Motor neuron (in vitro differentiated cells): ENCODE measurements around the gene CDCA3. TPM values are rescaled to one million over a fixed set of nuclear protein-coding genes. Genes with fewer than 3 reads are reported as not detected.

Source experiments
- ATAC-seq, 8 experiments: fragments of 200-7000 bp; cut with Tn5 transposase; replicated peaks in 6 of 8; 2 replicates each; pipeline ENCODE4 v1.8.0; 2021; ENCODE audit warnings: mild to moderate bottlenecking in 8 of 8, moderate library complexity in 8 of 8
- H3K27ac ChIP-seq, 2 donors: fragments of 250-450 bp; sonication (Bioruptor Pico); 2 replicates each; pipeline ENCODE4 v1.9.0; 2021; ENCODE audit warnings: antibody characterized with exemption in 2 of 2, mild to moderate bottlenecking in 2 of 2, moderate library complexity in 1 of 2
- H3K4me1 ChIP-seq, 2 donors: fragments of 250-450 bp; sonication (Bioruptor Pico); replicated peaks in 1 of 2; 2 replicates each; pipeline ENCODE4 v1.6.1; 2021; ENCODE audit warnings: antibody characterized with exemption in 2 of 2, mild to moderate bottlenecking in 2 of 2, moderate library complexity in 1 of 2
- H3K4me3 ChIP-seq, 5 donors: fragments of 250-450 bp; sonication (Bioruptor Pico); 2 replicates each; pipeline ENCODE4 v1.9.0; 2021; ENCODE audit warnings: antibody characterized with exemption in 5 of 5, mild to moderate bottlenecking in 5 of 5, moderate library complexity in 4 of 5
- WGBS, 10 experiments: fragments of 450-650 bp; shearing (Covaris generic); methylation state at CpG; one replicate each; pipeline ENCODE4 v1.0.0; 2022; 5-methylcytosine and 5-hydroxymethylcytosine counted together
- in situ Hi-C, 9 experiments: fragments of 400-800 bp; cut with MboI; loops; one replicate each; pipeline ENCODE4 v1.15.0; 2021; ENCODE audit warnings: low sequenced_read_pairs in 9 of 9, low pct_unique_long_range_greater_than_20kb in 2 of 9; ENCODE audit not compliant: unreplicated experiment in 9 of 9
- total RNA-seq, 8 experiments: library from RNA; unstranded; fragments of 300-600 nt; gene quantifications; 2 replicates each; pipeline versions ENCODE4 v1.2.3 to v1.2.4, GENCODE V29; 2022

Gene CDCA3
- total RNA-seq, 8 experiments from 2014 or later, result 3.0 to 36.3 (median 6.2) TPM

DNA sequence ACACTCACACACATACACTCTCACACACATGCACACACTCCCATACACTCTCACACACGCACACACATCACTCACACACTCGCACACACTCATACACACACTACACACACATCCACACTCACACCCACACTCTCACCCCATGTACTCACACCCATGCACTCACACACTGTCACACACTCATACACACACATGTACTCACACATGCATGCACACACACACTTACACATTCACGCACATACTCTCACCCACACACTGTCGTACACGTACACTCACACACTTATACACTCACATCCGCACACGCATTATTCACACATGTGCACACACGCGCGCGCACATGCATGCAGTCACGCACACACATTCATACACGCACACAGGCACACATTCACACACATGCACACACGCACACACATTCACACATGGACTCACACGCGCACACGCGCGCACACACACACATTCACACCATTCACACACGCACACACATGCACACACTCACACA lies 33.4 kb downstream of the CDCA3 start:
- Histone ChIP-seq H3K27ac (peak overlapping the region in 1 of 2 donors; percentile 8), H3K4me1 (peaks cover 40 to 44% of the 10 kb centered on the region in 2 donors), H3K4me3 (no peak overlapping the region)
- ATAC-seq, result no peak
- in situ Hi-C loops, result no loop called here
- 64 to 100% (median 86%) methylated on average over 1 to 14 of the region's 20 CpGs for WGBS, 10 experiments

GRCh38 chr12:6817098-6817497 lies 34.0 kb downstream of the CDCA3 start:
- in situ Hi-C loops, result no loop called here
- no peak for ATAC-seq
- WGBS, 10 experiments, result 27 to 100% (median 74%) methylated on average over 1 to 7 of the region's 8 CpGs; no CpG with 5 or more reads in 4 of the 10 experiments
- Histone ChIP-seq H3K4me3 (no peak overlapping the region), H3K4me1 (peaks cover 36 to 37% of the 10 kb centered on the region in 2 donors), H3K27ac (no peak overlapping the region)

- WGBS, 10 experiments, result 40 to 100% (median 67%) methylated on average over 1 to 3 of the region's 3 CpGs; no CpG with 5 or more reads in 5 of the 10 experiments
- peaks cover 34 to 36% of the 10 kb centered on the region in 2 donors for H3K4me1 ChIP-seq
- H3K4me3 ChIP-seq, result no peak overlapping the region
- no peak overlapping the region for H3K27ac ChIP-seq
- no peak for ATAC-seq
- in situ Hi-C loops, result no loop called here
These were observed 34.5 kb downstream of the CDCA3 start for GRCh38 chr12:6816598-6816997.

GRCh38 chr12:6813363-6813762 lies 37.7 kb downstream of the CDCA3 start:
- H3K27ac ChIP-seq, result no peak overlapping the region
- peaks cover 7% of the 10 kb centered on the region in 2 donors for H3K4me1 ChIP-seq
- in situ Hi-C loops, result no loop called here
- no peak overlapping the region for H3K4me3 ChIP-seq
- WGBS, 10 experiments, result 20 to 89% (median 59%) methylated on average over 2 to 4 of the region's 4 CpGs; no CpG with 5 or more reads in 1 of the 10 experiments
- ATAC-seq, result no peak

- 20 to 100% (median 88%) methylated on average over 1 of the region's 1 CpG; no CpG with 5 or more reads in 5 of the 10 experiments for WGBS, 10 experiments
- in situ Hi-C loops, result no loop called here
- no peak overlapping the region for H3K4me3 ChIP-seq
- no peaks in the 10 kb centered on the region for H3K4me1 ChIP-seq
- no peak overlapping the region for H3K27ac ChIP-seq
- ATAC-seq, result no peak
These were observed 40.3 kb downstream of the CDCA3 start for GRCh38 chr12:6810758-6811157.

DNA sequence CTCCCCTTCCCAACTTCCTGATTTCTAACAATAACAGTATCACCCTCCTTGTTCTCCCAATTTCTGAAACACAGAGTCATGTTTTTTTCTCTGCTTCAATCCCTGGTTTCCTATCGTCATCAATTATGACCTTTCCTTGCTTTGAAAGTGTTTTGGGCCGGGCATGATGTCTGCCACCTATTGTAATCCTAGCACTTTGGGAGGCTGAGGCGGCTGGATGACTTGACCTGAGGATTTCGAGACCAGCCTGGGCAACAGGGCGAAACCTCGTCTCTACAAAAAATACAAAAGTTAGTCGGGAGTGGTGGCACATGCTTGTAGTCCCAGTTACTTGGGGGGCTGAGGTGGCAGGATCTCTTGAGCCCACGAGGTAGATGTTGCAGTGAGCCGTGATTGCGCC lies 42.0 kb downstream of the CDCA3 start:
- ATAC-seq, result no peak
- 14 to 100% (median 66%) methylated on average over 1 to 10 of the region's 10 CpGs; no CpG with 5 or more reads in 1 of the 10 experiments for WGBS, 10 experiments
- Histone ChIP-seq H3K4me1 (no peaks in the 10 kb centered on the region), H3K4me3 (no peak overlapping the region), H3K27ac (no peak overlapping the region)
- in situ Hi-C loops, result no loop called here

- Histone ChIP-seq H3K4me3 (no peak overlapping the region), H3K27ac (no peak overlapping the region), H3K4me1 (no peaks in the 10 kb centered on the region)
- in situ Hi-C loops, result no loop called here
- 0 to 80% (median 70%) methylated on average over 1 of the region's 1 CpG; no CpG with 5 or more reads in 5 of the 10 experiments for WGBS, 10 experiments
- ATAC-seq, result no peak
These were observed 43.9 kb downstream of the CDCA3 start for GRCh38 chr12:6807170-6807569.

DNA sequence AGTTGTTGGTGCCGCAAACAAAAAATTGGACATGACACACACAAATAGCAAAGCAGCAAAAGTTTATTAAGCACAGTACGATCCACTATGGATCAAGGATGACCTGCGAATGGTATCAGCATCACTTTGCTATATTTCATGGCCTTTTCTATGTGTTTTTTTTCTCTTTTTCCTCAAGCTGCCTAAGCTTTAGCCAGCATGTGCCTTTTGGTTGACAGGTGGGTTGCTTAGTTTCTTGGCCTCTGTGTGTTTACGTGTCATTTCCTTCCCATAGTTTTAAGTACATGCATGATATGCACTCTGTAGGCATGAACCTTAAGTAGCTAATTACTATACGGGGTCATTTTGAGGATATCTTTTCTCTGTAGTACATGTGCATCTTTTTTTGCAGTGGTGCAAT lies 51.9 kb downstream of the CDCA3 start:
- in situ Hi-C loops, result no loop called here
- Histone ChIP-seq H3K4me1 (no peaks in the 10 kb centered on the region), H3K27ac (no peak overlapping the region), H3K4me3 (no peak overlapping the region)
- ATAC-seq, result no peak
- WGBS, 10 experiments, result 68 to 100% (median 87%) methylated on average over 1 to 5 of the region's 5 CpGs

Other genes with a start within 250 kb of the CDCA3 start
- 100 to 1,000 TPM; 190 to 382 (median 259) TPM for gene CHD4, start 243.9 kb downstream of the CDCA3 start, total RNA-seq
- gene LPAR5, start 215.3 kb downstream of the CDCA3 start, total RNA-seq, result under 1 TPM; 0.08 to 0.95 (median 0.19) TPM
- gene ACRBP, start 203.9 kb downstream of the CDCA3 start, total RNA-seq, result 1 to 10 TPM in 4 of 8 experiments, under 1 TPM in 4; 0.51 to 2.6 (median 1.1) TPM
- 100 to 1,000 TPM in 1 of 8 experiments, 10 to 100 TPM in 7; 34.3 to 108 (median 81.6) TPM for gene ING4, start 188.2 kb downstream of the CDCA3 start, total RNA-seq
- gene ZNF384, start 161.9 kb downstream of the CDCA3 start, total RNA-seq, result 10 to 100 TPM; 16.9 to 48.5 (median 32.7) TPM
- 1 to 10 TPM in 7 of 8 experiments, under 1 TPM in 1; 0.94 to 7.9 (median 2.8) TPM for gene PIANP, start 150.5 kb downstream of the CDCA3 start, total RNA-seq
- 100 to 1,000 TPM in 1 of 8 experiments, 10 to 100 TPM in 7; 23.0 to 115 (median 44.1) TPM for gene COPS7A, start 127.2 kb downstream of the CDCA3 start, total RNA-seq
- 100 to 1,000 TPM; 122 to 181 (median 151) TPM for gene MLF2, start 98.1 kb downstream of the CDCA3 start, total RNA-seq
- 100 to 1,000 TPM; 117 to 609 (median 256) TPM for gene PTMS, start 84.9 kb downstream of the CDCA3 start, total RNA-seq
- 1 to 10 TPM in 3 of 8 experiments, under 1 TPM in 5; 0.21 to 2.8 (median 0.66) TPM for gene LAG3, start 78.8 kb downstream of the CDCA3 start, total RNA-seq
- 1 to 10 TPM in 5 of 8 experiments, under 1 TPM in 3; 0.49 to 2.8 (median 1.1) TPM for gene CD4, start 61.8 kb downstream of the CDCA3 start, total RNA-seq
- gene GPR162, start 29.5 kb downstream of the CDCA3 start, total RNA-seq, result 10 to 100 TPM in 5 of 8 experiments, 1 to 10 TPM in 3; 4.8 to 48.2 (median 32.8) TPM
- gene P3H3, start 22.9 kb downstream of the CDCA3 start, total RNA-seq, result 10 to 100 TPM in 7 of 8 experiments, 1 to 10 TPM in 1; 9.9 to 31.2 (median 17.8) TPM
- 1 to 10 TPM; 1.1 to 8.4 (median 4.5) TPM for gene GNB3, start 10.4 kb downstream of the CDCA3 start, total RNA-seq
- gene USP5, start 864 bp upstream of the CDCA3 start, total RNA-seq, result 100 to 1,000 TPM in 1 of 8 experiments, 10 to 100 TPM in 7; 52.3 to 122 (median 75.2) TPM
- gene TPI1, start 16.2 kb upstream of the CDCA3 start, total RNA-seq, result 100 to 1,000 TPM; 544 to 781 (median 685) TPM
- gene SPSB2, start 22.0 kb upstream of the CDCA3 start, total RNA-seq, result 10 to 100 TPM in 3 of 8 experiments, 1 to 10 TPM in 5; 6.3 to 13.6 (median 8.3) TPM
- gene LRRC23, start 53.5 kb upstream of the CDCA3 start, total RNA-seq, result 10 to 100 TPM in 3 of 8 experiments, 1 to 10 TPM in 5; 4.1 to 51.0 (median 7.1) TPM
- gene ENO2, start 63.3 kb upstream of the CDCA3 start, total RNA-seq, result 100 to 1,000 TPM in 5 of 8 experiments, 1 to 10 TPM in 3; 2.6 to 399 (median 169) TPM
- 10 to 100 TPM in 6 of 8 experiments, 1 to 10 TPM in 2; 4.3 to 51.5 (median 15.8) TPM for gene ATN1, start 76.7 kb upstream of the CDCA3 start, total RNA-seq
- not detected for gene RNU7-1, start 92.5 kb upstream of the CDCA3 start, total RNA-seq
- 100 to 1,000 TPM; 150 to 828 (median 513) TPM for gene C12orf57, start 92.7 kb upstream of the CDCA3 start, total RNA-seq
- gene PTPN6, start 100.1 kb upstream of the CDCA3 start, total RNA-seq, result 1 to 10 TPM in 2 of 8 experiments, under 1 TPM in 6; 0.22 to 2.4 (median 0.88) TPM
- gene PHB2, start 119.4 kb upstream of the CDCA3 start, total RNA-seq, result 100 to 1,000 TPM; 146 to 327 (median 222) TPM
- 10 to 100 TPM; 19.5 to 53.0 (median 31.6) TPM for gene EMG1, start 119.6 kb upstream of the CDCA3 start, total RNA-seq
- 100 to 1,000 TPM in 1 of 8 experiments, 10 to 100 TPM in 5, 1 to 10 TPM in 2; 7.8 to 168 (median 19.7) TPM for gene LPCAT3, start 167.2 kb upstream of the CDCA3 start, total RNA-seq
- 100 to 1,000 TPM in 3 of 8 experiments, 10 to 100 TPM in 1, 1 to 10 TPM in 4; 1.3 to 909 (median 17.9) TPM for gene C1S, start 209.4 kb upstream of the CDCA3 start, total RNA-seq
- 100 to 1,000 TPM in 1 of 8 experiments, 10 to 100 TPM in 3, 1 to 10 TPM in 3, under 1 TPM in 1; 0.79 to 747 (median 6.4) TPM for gene C1R, start 241.2 kb upstream of the CDCA3 start, total RNA-seq